ENCODE results near the gene BMP7.

DNA sequence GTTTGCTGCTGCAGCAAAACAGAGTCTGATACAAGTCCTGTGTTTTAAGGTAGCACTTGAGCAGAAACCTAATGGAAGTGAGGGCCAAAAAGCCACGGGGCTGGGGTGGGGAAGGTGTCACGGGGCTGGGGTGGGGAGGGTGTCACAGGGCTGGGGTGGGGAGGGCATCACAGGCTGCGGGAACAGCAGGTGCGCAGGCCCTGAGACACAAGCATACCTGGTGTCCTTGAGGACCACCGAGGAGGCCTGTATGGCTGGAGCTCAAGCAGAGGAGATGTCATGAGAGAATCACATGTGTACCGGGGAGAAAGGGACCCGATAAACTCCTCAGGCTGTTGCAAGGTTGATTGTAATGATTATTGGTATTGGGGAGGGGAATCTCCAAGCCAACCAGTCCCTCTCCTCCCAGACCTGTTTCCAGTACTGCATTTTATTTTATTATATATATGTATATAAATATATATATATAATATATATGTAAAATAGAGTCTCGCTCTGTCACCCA, 49.6 kb upstream of the BMP7 start:
- TF ChIP-seq, protein P1, sequence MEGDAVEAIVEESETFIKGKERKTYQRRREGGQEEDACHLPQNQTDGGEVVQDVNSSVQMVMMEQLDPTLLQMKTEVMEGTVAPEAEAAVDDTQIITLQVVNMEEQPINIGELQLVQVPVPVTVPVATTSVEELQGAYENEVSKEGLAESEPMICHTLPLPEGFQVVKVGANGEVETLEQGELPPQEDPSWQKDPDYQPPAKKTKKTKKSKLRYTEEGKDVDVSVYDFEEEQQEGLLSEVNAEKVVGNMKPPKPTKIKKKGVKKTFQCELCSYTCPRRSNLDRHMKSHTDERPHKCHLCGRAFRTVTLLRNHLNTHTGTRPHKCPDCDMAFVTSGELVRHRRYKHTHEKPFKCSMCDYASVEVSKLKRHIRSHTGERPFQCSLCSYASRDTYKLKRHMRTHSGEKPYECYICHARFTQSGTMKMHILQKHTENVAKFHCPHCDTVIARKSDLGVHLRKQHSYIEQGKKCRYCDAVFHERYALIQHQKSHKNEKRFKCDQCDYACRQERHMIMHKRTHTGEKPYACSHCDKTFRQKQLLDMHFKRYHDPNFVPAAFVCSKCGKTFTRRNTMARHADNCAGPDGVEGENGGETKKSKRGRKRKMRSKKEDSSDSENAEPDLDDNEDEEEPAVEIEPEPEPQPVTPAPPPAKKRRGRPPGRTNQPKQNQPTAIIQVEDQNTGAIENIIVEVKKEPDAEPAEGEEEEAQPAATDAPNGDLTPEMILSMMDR (IDR thresholded peaks at IDR 0.05 in 8 of 11, conservative IDR thresholded peaks at IDR 0.05 in 3 of 11) = no peak
- TF ChIP-seq POLR2A (IDR thresholded peaks at IDR 0.05) = no peak

Data from spleen (tissue), 7 donors.